NCI-H1694 (cell line): ENCODE results near the gene ZNF273.
A peak's percentile ranks its signal among the peaks of the same experiment; 100 is the strongest.
"Not testable (repeated sequence)": the region's sequence is repeated elsewhere in the genome, so short reads cannot be mapped to it uniquely, and the experiment has no call there.

Experiments used
- DNase-seq: peaks from one replicate; lab custom pipeline; 2025; lab: John Stamatoyannopoulos, UW

ZNF273 gene

GRCh38 chr7:64944667-64945502, 41.8 kb downstream of the ZNF273 start:
- DNase-seq: not testable (repeated sequence)

GRCh38 chr7:64945503-64946175, 42.6 kb downstream of the ZNF273 start:
- DNase-seq: no peak

GRCh38 chr7:64946772-64947171, 43.7 kb downstream of the ZNF273 start:
- peak; percentile 10 for DNase-seq

- no peak for DNase-seq
Measured at GRCh38 chr7:64947252-64948000, 44.4 kb downstream of the ZNF273 start.

GRCh38 chr7:64948774-64949173, 45.7 kb downstream of the ZNF273 start:
- DNase-seq: not testable (repeated sequence)

GRCh38 chr7:64950673-64951072, 47.6 kb downstream of the ZNF273 start:
- not testable (repeated sequence) for DNase-seq

GRCh38 chr7:64951250-64951848, 48.3 kb downstream of the ZNF273 start:
- peak; percentile 34 for DNase-seq

- DNase-seq: no peak
Measured at GRCh38 chr7:64959072-64959747, 56.1 kb downstream of the ZNF273 start.

GRCh38 chr7:64965594-64965993, 62.5 kb downstream of the ZNF273 start:
- no peak for DNase-seq

- DNase-seq: no peak
Measured at GRCh38 chr7:64978497-64979203, 75.6 kb downstream of the ZNF273 start.
